GM12865 (cell line): ENCODE measurements around the gene TVP23A.

Experiments
- DNase-seq: peaks from one replicate; pipeline ENCODE4 v3.0.0; 2010; ENCODE audit warnings: low read depth
- H3K4me3 ChIP-seq: 2 replicates; pipeline ENCODE4 v1.5.1; 2011; ENCODE audit warnings: mild to moderate bottlenecking, low read depth, low read length, control low read depth
- CTCF ChIP-seq: IDR thresholded peaks from 2 replicates; pipeline ENCODE4 v1.5.1; 2011; ENCODE audit warnings: low read length, control low read depth, low read depth, inconsistent platforms; ENCODE audit not compliant: insufficient read depth; ENCODE audit errors: missing control alignments

The TVP23A gene

GRCh38 chr16:10817963-10818941 is at the start of gene TVP23A:
Gene TVP23A (minus strand): TSS chr16:10818794. CDS start chr16:10818493, 301 bp downstream.
- no peak for TF ChIP-seq CTCF
- H3K4me3 ChIP-seq: no peak within 1 kb of the TSS
- no peak for DNase-seq

- no peak for DNase-seq
- no peak overlapping the region for H3K4me3 ChIP-seq
- no peak for TF ChIP-seq CTCF
Observed at GRCh38 chr16:10868104-10868595, 49.6 kb upstream of the TVP23A start.

- no peak for TF ChIP-seq CTCF
- H3K4me3 ChIP-seq: no peak overlapping the region
- peak; percentile 20 for DNase-seq
Observed at GRCh38 chr16:10867199-10867598, 48.6 kb upstream of the TVP23A start.

- no peak for TF ChIP-seq CTCF
- DNase-seq: no peak
- no peak overlapping the region for H3K4me3 ChIP-seq
Observed at GRCh38 chr16:10865991-10866966, 47.7 kb upstream of the TVP23A start.

- no peak for DNase-seq
- TF ChIP-seq CTCF: no peak
- H3K4me3 ChIP-seq: no peak overlapping the region
Observed at GRCh38 chr16:10862438-10862837, 43.8 kb upstream of the TVP23A start.

- DNase-seq: no peak
- no peak for TF ChIP-seq CTCF
- no peak overlapping the region for H3K4me3 ChIP-seq
Observed at GRCh38 chr16:10859658-10860057, 41.1 kb upstream of the TVP23A start.
